OCI-LY3 (cell line): ENCODE data around the gene MPP7.

Experiments used
- CTCF ChIP-seq: fragments of 200-600, 300-600 bp; sonication (generic); IDR thresholded peaks from 2 replicates; pipeline ENCODE4 v1.5.1; 2014; ENCODE audit warnings: antibody characterized with exemption, low read length, low read depth
- EZH2phosphoT487 ChIP-seq: fragments of 200-600 bp; shearing (Covaris generic); IDR thresholded peaks from 2 replicates; pipeline ENCODE4 v1.6.1; 2018; ENCODE audit warnings: antibody characterized with exemption, mixed run types, low read depth

- no peak for TF ChIP-seq CTCF
- TF ChIP-seq EZH2phosphoT487: no peak
Observed at GRCh38 chr10:28284126-28284525, 18.7 kb downstream of the MPP7 start.
